Adrenal gland (tissue), 12 donors: ENCODE data around the gene HIVEP3. TPM values are rescaled to one million over a fixed set of nuclear protein-coding genes. Genes with fewer than 3 reads are reported as not detected.

ENCODE experiments used
- DNase-seq, 7 donors: peaks; one replicate each; pipeline ENCODE4 v3.0.0-alpha.2; 2019 to 2020
- H3K27ac ChIP-seq, 5 donors: fragments of 200-600 bp; sonication (generic) in 4 of 5; 1 replicate in 3 of 5; 2 replicates in 2 of 5; pipeline versions ENCODE4 v1.5.1 to v1.8.0; 2016 to 2020; ENCODE audit warnings: mild to moderate bottlenecking in 1 of 5
- H3K27me3 ChIP-seq: fragments of 200-600 bp; 2 replicates; pipeline ENCODE4 v1.8.0; 2021
- H3K36me3 ChIP-seq, 2 donors: fragments of 200-600 bp; replicated peaks in 1 of 2; 1 replicate in 1 of 2; 2 replicates in 1 of 2; pipeline versions ENCODE4 v1.5.1 to v1.8.0; 2018 to 2022
- H3K4me1 ChIP-seq, 2 donors: fragments of 200-600 bp; replicated peaks in 1 of 2; 1 replicate in 1 of 2; 2 replicates in 1 of 2; pipeline versions ENCODE4 v1.5.1 to v1.8.0; 2018 to 2021
- H3K4me3 ChIP-seq, 4 donors: fragments of 200-600 bp; sonication (generic) in 3 of 4; one replicate each; pipeline ENCODE4 v1.5.1; 2016 to 2018
- H3K9me3 ChIP-seq, 3 donors: fragments of 200-600 bp; sonication (generic) in 1 of 3; replicated peaks in 1 of 3; 1 replicate in 2 of 3; 2 replicates in 1 of 3; pipeline versions ENCODE4 v1.5.1 to v1.8.0; 2016 to 2021
- CTCF ChIP-seq, 6 experiments: fragments of 450-650 bp in 4 of 6; fragments of 200-600 bp in 2 of 6; sonication (generic) in 1 of 6; IDR thresholded peaks; 1 replicate in 5 of 6; 2 replicates in 1 of 6; pipeline versions ENCODE4 v1.5.1 to v1.8.0; 2016 to 2021; ENCODE audit warnings: antibody characterized with exemption in 6 of 6, mild to moderate bottlenecking in 2 of 6, moderate library complexity in 1 of 6
- POLR2A ChIP-seq, 2 donors: fragments of 450-650 bp; IDR thresholded peaks; one replicate each; pipeline ENCODE4 v1.6.1; 2017; ENCODE audit warnings: antibody characterized with exemption in 2 of 2, mild to moderate bottlenecking in 2 of 2, moderate library complexity in 1 of 2
- WGBS, 4 donors: extraction: QIAGEN DNeasy Blood & Tissue Kit in 2 of 4; methylation state at CpG; one replicate each; pipeline versions ENCODE4 v1.1.5 to v1.1.7; 2013 to 2017; 5-methylcytosine and 5-hydroxymethylcytosine counted together
- intact Hi-C, 2 donors: fragments of 100-400 bp; cut with DNase I; formaldehyde crosslinking; loops; one replicate each; pipeline versions ENCODE4 v1.14.1 to v1.15.0; 2022 to 2023
- polyA plus RNA-seq, 3 donors: library from polyadenylated mRNA; stranded (reverse); fragments of 200-250 nt in 2 of 3; fragments of 350-450 nt in 1 of 3; fragmentation: Illumina TruSeq in 1 of 3; extraction: RNeasy Lipid Tissue Mini Kit (QIAGEN cat#74804) in 1 of 3; gene quantifications; one replicate each; pipeline ENCODE4 v1.2.3, GENCODE V29; 2013 to 2014
- total RNA-seq, 9 donors: library from RNA; depleted of rRNA in 4 of 9; stranded (reverse); fragments of >200 nt in 4 of 9; fragments of 120-200 nt in 1 of 9; fragmentation: NEBNext Ultra II Directional in 1 of 9; extraction: Animal tissue kit (Norgen Biotek cat#: 25700) in 1 of 9; gene quantifications; one replicate each; pipeline versions ENCODE4 v1.1.0 to v1.2.4, GENCODE V29; 2013 to 2023
- donor health status: healthy with polysubstance abuse.
- donor health status: Bipolar disorder and iron deficiency.
- donor health status: DM: yes; HTN: yes; CAD: no.
- donor health status: DM: no; HTN: no; CAD: no.
- donor health status: DM: no; HTN: no; CAD: no.
- donor health status: DM: yes; HTN: yes; CAD: no.

The HIVEP3 gene
- total and polyA plus RNA-seq, 12 donors: 3.2 to 7.7 (median 7.0) TPM

GRCh38 chr1:41914516-41914915, 4.2 kb downstream of the HIVEP3 start:
- intact Hi-C loops: no loop called here
- H3K36me3 ChIP-seq: no peaks in the 10 kb centered on the region
- DNase-seq: no peak
- no peaks in the 10 kb centered on the region for H3K9me3 ChIP-seq
- 71 to 79% (median 77%) methylated on average over 3 of the region's 3 CpGs for WGBS, 4 donors
- peaks cover 6 to 33% of the 10 kb centered on the region in 2 donors for H3K4me1 ChIP-seq
- H3K4me3 ChIP-seq: no peak overlapping the region
- H3K27ac ChIP-seq: no peak overlapping the region
- no peak for TF ChIP-seq CTCF (IDR thresholded peaks at IDR 0.05)
- no peak for TF ChIP-seq POLR2A (IDR thresholded peaks at IDR 0.05)
- no peaks in the 10 kb centered on the region for H3K27me3 ChIP-seq

- intact Hi-C loops: no loop called here
- DNase-seq: no peak
- 80 to 93% (median 89%) methylated on average over 1 of the region's 1 CpG for WGBS, 4 donors
These were observed 5.7 kb downstream of the HIVEP3 start for GRCh38 chr1:41913014-41913413.

GRCh38 chr1:41908288-41908895, 10.3 kb downstream of the HIVEP3 start:
- no peaks in the 10 kb centered on the region for H3K9me3 ChIP-seq
- H3K4me1 ChIP-seq: peaks cover 0 to 6% of the 10 kb centered on the region in 2 donors
- H3K36me3 ChIP-seq: no peaks in the 10 kb centered on the region
- H3K27me3 ChIP-seq: no peaks in the 10 kb centered on the region
- no peak overlapping the region for H3K27ac ChIP-seq
- intact Hi-C loops: no loop called here
- TF ChIP-seq CTCF (IDR thresholded peaks at IDR 0.05): no peak
- 41 to 76% (median 52%) methylated on average over 3 of the region's 3 CpGs for whole genome bisulfite sequencing, 4 donors
- no peak for DNase-seq
- no peak overlapping the region for H3K4me3 ChIP-seq

More at GRCh38 chr1:41913014-41913413, 5.7 kb downstream of the HIVEP3 start:
- Histone ChIP-seq H3K4me1 (peaks cover 6 to 20% of the 10 kb centered on the region in 2 donors), H3K9me3 (no peaks in the 10 kb centered on the region), H3K4me3 (no peak overlapping the region), H3K27ac (no peak overlapping the region), H3K27me3 (no peaks in the 10 kb centered on the region), H3K36me3 (no peaks in the 10 kb centered on the region)
- TF ChIP-seq POLR2A (IDR thresholded peaks at IDR 0.05) (no peak), CTCF (IDR thresholded peaks at IDR 0.05) (no peak)

- no peaks in the 10 kb centered on the region for H3K9me3 ChIP-seq
- peaks cover 0 to 8% of the 10 kb centered on the region in 2 donors for H3K4me1 ChIP-seq
- WGBS, 4 donors: 94 to 97% (median 95%) methylated on average over 8 of the region's 8 CpGs
- intact Hi-C loops: no loop called here
- no peaks in the 10 kb centered on the region for H3K36me3 ChIP-seq
- no peak for DNase-seq
- H3K4me3 ChIP-seq: no peak overlapping the region
- H3K27ac ChIP-seq: no peak overlapping the region
- no peak for TF ChIP-seq CTCF (IDR thresholded peaks at IDR 0.05)
- TF ChIP-seq POLR2A (IDR thresholded peaks at IDR 0.05): no peak
- H3K27me3 ChIP-seq: no peaks in the 10 kb centered on the region
These were observed 11.3 kb downstream of the HIVEP3 start for GRCh38 chr1:41907446-41907845.
